NCI-H1417 (cell line): Measurements from ENCODE around the gene PRKG1.
A peak's percentile ranks its signal among the peaks of the same experiment; 100 is the strongest.
"Not testable (repeated sequence)": the region's sequence is repeated elsewhere in the genome, so short reads cannot be mapped to it uniquely, and the experiment has no call there.

Experiments used
- DNase-seq, 3 experiments: peaks; one replicate each; lab custom pipeline; 2025; lab: John Stamatoyannopoulos, UW

The PRKG1 gene

DNA sequence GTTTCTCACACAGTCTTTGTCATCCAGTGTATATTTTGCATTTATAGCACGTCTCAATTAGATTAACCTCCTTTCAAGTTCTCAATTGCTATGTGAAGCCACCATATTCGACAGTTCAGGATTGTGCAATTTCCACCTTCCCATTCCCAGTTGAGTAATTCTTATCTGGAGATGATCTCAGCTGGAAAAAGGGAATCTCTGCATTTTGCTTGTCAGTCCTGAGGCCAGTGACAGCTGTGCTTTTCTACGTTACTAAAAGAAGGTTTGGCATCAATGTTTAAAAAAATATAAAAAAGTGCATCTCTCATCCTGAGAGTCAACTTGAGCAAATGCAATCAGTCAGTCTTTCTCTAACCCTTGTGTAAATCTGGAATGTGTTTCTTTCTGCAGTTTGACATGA, 247.7 kb downstream of the PRKG1 start:
- DNase-seq: no peak

DNA sequence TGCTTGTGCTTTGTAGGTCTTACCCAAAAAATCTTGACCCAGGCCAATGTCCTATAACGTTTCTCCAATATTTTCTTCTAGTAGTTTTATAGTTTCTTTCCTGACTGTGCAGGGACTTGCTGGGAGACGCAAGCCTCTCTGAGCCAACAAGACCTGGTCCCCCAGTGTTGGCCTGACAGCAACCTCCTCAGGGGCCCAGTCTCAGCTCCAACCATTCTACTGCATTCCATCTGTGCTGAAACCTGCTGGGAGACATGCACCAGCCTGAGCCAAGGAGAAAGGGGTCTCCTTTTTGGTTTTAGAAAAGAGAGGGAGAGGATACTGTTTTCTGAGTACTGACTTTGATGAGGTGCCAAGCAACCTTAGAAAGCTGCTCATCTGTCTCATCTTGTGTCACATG, 251.4 kb downstream of the PRKG1 start:
- no peak for DNase-seq

DNA sequence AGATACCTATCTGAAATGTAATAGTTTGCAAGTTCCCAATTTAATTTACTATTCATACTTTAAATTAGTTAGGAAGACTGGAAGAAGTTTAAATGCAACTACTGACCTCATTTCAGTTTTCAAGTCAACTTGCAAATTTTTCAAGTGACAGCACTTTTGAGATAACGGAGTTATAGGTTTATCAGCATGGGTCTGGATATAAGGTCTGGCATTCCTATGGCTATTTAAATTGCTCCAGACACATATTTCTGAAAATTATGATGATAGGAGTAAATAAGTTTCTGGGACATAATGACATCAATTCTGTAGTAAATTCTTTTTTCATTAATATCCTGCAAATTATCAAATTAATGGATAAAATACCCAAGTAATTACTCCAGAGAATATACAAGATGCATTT, 251.9 kb downstream of the PRKG1 start:
- no peak for DNase-seq

DNA sequence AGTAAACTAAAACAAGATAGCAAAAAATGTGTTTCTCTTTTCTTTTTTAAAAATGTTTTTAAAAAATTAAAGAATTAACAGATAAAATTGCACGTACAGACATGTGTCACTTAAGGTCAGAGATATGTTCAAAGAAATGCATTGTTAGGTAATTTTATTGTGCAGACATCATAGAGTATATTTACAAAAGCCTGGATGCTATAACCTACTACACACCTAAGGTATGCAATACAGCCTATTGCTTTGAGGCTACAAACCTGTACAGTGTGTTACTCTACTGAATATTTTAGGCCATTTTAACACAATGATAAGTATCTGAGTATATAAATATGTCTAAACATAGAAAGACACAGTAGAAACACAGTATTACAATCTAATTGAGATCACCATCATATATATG, 253.1 kb downstream of the PRKG1 start:
- DNase-seq: no peak

DNA sequence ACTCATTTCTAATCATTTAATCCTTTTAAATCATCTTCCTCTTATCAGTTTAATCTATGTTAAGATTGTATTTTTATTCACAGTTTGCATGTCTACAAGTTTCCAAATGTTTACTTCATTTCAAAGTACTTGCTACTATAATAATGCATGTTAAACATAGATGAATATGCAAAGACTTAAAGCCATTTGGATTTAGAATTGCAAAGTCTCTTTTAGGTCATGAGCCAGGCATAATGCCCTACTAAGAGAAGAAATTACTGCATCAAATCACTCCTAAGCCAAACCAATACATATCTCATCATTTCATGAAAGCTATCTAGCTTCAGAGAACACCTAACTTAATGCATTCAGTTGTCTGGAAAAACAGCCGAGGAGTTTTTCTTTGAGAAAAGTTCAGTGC, 266.1 kb downstream of the PRKG1 start:
- no peak for DNase-seq

DNA sequence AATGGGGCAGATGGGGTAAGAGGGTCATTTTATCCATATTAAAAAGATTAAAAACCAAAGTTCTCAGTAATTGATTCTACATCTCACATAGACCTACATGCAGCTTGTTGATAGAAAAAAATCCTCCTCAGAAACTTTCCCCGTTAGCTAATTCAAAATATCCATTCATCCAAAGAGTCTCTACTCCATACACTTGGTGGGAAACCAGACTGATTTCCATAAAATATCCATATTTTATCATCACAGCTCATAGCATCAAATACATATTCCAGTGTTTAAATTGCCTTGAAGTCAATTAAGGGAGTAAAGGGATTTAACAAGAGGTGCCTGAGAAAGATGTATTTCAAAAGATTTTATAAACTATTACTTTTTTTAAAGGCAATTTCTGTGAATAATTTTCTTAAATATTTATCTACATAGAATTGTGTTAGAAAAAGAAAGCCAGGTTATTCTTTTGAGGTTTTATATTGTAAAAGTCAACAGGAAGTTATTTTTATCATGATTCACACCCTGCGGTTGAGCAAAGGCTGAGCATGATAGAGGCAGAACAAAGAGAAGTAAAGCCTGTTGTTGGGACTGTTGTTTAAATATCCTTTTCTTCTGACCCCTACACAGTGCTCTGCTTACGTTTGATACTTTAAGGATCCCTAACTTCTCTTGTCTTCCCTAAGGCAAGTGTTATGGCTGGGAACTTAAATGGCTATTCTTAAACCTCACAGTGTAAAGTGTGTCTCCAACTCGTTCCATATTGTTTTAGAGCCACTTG, 266.7 kb downstream of the PRKG1 start:
- DNase-seq: no peak

DNA sequence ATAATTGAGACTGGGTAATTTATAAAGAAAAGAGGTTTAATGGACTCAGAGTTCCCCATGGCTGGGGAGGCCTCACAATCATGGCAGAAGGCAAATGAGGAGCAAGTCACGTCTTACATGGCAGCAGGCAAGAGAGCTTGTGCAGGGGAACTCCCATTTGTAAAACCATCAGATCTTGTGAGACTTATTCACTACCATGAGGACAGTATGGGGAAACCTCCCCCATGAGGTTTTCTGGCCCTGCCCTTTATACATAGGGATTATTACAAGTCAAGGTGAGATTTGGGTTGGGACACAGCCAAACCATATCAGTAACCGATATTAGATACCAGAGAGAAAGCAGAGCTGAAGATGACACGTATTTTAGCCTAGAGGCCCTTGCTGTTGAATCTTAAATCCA, 267.5 kb downstream of the PRKG1 start:
- DNase-seq: not testable (repeated sequence)

DNA sequence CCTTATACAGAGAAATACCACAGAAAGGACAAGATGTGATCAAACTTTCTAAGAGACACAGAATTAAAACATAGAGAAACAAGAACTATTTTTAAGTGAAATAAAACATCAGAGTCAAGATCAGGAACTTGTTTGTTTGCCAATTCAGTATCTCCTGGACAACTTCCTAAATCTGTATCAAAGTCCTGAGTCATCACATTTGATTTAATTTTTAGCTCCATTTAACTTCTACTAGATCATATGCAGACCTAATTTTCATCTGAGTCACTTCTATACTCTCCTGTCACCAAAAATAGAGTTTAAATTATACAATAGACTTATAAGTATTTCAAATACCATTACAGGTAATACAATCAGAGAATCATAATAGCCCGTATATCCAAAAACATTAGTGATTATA, 268.1 kb downstream of the PRKG1 start:
- no peak for DNase-seq

DNA sequence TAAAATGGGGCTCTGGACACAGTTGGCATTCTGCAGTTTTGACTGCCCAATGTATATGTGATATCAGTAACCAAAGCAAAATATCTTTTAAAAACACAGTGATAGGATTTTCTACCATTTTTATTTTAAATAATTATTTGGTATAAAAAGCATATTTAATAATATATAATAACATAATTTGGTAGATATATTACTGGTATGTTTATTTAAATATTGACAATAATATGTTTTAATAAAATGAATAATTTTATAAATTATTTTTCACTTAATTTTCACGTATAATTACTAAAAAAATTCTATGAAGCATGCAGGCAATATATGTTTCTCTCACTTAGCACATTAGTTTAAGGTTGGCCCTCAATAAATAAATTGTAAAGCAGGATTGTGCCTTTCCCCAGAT, 269.1 kb downstream of the PRKG1 start:
- no peak for DNase-seq

DNA sequence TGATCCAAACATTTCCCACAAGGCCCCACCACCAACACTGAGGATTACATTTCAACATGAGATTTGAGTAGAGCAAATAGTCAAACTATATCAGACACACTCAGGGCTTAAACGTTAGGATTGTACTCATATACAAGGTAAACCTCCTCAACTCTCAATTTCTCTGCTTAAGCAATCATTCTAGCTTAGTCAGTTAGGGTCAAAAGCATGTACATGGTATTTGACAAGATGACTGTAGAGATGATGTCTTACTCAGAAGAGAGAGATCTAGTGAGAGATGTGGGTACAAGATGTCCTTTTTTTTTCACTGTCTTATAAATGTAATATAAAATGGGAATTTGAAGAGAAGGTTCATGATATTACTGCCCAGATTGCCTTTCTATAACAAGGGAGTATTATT, 270.1 kb downstream of the PRKG1 start:
- DNase-seq: no peak

DNA sequence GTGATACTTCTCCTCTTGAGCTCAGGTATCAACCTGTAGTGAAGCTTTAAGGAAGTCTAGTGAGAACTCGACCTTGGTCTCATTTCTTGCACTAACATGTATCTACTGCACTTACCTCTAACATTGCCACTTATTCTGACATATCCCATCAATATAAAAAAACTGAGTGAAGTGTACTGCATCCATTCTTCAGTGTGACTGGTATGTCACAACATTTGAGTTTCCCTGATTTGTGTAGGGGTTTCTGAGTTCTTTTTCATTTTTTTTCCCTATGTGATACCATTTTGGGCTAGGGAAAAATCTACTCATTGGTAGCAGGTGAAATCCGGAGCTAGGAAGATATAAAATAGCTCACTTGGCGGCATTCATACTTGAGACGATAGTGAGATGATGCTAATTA, 274.3 kb downstream of the PRKG1 start:
- DNase-seq: no peak

DNA sequence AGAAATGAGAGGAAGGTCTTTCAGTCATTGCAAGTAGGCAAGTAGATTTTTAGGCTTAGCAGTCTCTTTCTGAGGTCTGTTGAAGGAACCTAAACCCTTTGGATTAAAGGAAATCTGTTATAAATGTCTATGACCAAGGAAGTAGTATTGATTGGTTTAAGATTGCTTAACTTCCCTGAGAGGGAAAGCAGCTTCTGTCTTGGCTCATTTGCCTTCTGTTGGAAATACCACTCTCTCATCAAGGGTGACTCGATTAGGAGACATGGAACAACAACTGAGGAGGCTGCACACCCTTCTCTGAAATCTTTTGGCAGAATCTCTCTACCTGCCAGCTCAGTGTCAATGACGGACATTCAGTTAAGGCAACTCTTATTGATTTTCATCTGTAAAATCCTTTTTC, 282.9 kb downstream of the PRKG1 start:
- no peak for DNase-seq

DNA sequence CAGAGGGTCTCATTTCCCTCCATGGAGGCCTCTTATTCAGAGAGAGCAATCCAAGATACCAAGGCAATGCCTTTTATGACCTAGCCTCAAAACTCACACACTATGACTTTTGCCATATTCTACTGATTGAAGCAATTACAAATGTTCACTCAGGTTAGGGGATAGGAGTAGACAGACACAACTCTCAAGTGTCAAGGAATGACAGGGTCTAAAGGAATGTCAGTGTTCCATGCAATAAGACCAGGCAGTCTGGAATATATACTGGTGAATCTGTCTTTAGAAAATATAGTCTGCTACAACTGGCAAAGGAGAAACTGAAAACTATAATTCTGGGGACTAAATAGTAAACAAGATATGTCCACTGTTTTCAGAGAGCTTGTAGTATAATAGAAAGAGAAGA, 283.9 kb downstream of the PRKG1 start:
- DNase-seq: no peak

DNA sequence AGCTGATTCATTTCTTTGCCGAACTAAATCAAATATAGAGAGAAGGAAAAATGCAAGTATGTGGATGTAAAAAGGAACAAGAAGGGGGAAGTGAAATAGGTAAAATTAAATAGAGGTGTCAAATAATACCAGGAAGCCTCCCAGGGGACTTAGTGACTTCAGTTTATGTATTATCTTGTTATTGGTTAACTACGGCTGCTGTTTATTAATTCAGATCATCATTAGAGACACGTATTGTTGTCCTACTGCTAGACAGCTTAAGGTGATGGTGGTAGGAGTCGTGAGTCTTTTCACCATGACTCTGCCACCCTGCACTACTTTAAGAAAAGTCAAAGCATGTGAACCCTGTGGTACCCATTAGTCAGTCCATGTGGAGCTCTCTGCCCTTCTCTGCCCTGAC, 289.1 kb downstream of the PRKG1 start:
- no peak for DNase-seq

DNA sequence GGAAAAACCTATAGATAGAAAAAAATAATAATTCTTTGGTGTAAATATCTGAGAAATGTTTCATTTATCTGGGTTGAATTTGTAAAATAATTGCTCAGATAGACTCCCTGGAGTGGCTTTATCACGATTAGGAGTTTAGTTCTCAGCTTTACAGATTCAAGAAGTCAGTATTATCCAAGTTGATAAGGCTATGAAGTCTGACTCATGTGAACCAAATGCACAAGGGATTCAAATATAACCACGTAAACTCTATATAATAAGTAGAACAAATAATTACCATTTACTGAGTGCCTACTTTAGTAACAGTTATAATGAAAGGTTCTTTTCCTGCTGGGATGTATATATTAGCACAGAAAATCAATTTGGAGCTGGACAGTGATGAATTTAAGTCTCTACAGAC, 290.4 kb downstream of the PRKG1 start:
- no peak for DNase-seq

DNA sequence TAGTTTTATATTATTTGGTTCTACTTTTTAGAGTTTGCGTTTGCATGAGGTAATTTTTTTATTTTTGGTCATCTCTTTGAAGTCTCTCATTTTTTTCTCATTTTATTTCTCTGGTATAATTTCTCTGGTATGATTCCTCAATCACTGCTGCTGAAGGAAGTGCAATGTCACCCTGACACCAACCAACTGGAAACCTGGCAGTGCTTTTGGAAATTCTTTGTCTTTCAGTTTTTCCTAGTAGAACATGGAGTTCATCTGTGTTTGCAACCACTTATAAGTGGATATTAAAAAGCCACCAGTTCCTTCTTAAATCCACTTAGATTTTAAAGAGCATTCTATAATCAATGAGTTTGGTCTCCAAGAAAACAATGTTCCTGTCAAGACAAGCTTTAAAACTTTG, 291.8 kb downstream of the PRKG1 start:
- DNase-seq: no peak

DNA sequence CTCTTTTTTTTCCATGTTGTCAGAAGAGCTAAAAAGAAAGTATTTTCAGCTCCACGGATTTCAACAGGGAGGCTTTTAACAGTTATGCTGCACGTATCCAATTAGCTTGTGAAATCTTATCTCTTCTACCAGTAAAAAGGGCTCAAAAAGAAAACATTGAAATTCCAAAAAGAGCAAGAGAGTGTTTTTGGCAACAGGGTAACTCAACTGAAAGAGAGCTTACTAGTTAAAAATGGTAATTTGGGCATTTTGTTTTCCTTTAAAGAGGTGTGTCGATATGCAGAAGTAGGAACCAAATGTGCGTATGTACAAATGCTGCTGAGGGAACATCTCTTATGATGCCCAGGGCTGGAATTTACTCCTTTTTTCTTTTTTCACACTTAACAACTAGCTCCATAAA, 292.8 kb downstream of the PRKG1 start:
- no peak for DNase-seq

DNA sequence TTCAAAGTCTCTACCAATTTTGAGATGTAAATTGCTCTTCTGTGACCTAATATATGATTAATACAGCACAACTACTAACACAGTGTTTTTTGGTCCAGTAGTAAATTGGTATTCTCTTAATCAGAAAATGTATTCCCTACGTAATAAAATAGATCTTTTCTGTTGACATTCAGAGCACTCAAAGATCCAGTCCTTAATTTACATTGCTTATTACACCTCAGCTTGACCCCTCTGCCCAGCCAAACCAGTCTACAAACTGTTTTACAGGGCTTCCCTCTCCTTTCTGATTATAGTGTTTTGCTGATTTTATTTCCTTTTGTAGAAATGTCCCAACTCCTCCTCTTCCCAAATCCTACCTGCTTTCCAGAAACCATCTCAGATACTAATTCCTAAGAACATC, 293.4 kb downstream of the PRKG1 start:
- DNase-seq: no peak

DNA sequence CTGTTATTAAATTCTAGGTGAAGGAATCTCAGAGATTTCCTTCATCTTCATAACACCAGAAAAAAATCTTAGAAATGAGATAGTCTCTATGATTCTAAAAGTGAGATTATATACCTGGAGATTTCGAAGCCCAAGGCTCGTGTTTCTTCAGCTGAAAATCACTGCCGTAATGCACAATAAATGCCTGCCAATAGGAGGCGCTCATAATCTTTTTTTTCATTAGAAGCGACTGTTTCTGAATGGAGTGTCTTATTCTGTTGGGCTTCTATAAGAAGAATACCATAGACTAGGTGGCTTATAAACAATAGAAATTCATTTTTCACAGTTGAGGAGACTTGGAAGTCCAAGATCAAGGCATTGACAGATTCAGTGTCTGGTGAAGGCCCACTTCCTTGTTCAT, 294.7 kb downstream of the PRKG1 start:
- peak in 1 of 3 experiments; percentile 4 for DNase-seq

DNA sequence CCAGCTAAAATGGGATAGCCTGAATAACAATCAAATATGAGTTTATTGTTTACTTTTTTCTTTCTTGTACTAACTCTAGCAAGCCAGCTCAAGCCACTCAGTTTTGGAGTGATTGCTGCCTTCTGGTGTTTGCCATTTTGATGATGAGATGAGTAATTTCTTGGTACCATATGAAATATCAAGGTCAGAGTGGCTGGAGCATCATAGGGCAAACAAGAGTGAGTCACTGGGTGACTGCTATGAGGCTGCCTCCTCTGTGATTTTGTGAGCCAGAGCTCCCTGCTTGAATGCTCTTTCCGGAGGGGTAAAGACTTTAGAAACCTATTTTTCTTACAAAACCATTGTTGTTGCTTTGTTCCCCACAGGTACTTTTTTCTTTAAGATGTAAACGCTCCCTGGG, 295.6 kb downstream of the PRKG1 start:
- no peak for DNase-seq

DNA sequence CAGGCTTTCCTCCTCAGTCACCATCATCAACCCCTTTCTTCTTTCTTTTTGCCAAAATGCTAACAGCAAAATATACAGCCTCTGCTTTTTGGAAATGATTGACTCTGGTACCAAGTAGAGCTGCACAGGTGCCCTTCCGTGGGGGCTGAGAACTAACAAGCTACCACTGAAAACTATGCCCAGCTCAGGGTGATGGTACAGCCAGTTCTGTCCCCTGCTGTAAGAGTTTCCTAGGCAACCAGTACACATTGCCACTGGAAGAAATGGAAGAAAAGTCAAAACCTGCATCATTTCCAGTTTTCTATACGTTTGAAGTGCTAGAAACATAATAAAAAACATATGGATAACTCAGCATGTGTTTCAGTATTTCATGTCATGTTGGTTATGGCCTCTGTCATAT, 297.5 kb downstream of the PRKG1 start:
- DNase-seq: peak in 1 of 3 experiments; percentile 4

DNA sequence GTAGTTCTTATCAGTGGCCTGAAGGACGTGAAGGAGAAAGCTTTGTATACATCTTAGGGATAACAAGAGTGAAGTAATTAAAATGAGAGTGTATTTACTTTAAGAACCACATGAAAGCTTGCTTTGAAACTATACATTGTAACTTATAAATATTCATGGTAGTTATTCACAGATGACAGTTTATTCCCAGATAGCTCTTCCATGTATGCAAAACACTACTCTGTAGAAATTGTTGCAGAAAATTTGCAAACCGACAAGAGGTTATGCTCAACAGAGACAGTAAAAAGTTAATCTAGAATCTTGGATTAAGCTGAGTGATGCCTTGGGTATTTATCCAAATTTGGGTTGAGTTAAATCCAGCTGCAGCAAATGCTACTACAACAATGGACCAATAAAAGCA, 301.5 kb downstream of the PRKG1 start:
- no peak for DNase-seq

DNA sequence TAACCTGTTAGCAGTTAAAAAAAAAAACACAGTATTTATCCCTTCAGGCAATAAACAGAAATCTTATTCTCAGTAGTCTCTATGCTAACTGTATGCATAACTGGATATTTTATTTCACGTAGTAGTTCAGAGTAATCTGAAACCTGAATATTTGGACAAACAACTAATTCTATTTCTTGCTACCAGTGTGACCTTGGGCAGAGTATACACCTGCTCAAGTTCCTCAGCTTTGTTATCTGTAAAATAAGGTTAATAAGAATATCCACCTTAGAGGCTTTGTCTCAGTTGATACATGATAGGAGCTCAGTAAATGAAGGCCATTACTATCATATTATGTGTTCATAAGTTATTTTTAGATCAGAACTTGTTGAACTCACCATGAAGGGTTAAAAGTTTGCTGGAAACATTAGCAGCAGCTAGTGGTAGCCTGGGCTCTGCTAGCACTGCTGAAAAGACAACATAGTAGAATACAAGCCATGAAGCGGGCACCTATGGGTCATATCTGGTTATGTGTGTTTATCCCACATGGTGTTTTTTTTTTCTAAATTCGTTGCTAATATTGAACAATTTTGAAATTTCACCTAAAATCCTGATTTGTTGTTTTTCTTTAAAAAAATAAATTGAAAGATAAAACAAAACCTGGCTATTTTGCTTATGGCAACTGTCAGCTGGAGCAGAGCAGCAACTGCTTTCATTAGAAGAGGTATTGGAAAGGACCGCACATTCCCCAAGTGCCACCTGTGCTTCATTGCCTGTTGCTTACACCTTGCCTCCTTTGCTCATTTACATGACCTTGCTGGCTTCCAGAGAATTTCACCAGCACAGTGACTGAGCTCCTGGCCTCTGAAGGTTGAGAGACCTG, 303.0 kb downstream of the PRKG1 start:
- DNase-seq: no peak
